Small intestine (tissue), 7 donors: ENCODE measurements around the gene REEP2. TPM values are rescaled to one million over a fixed set of nuclear protein-coding genes. Genes with fewer than 3 reads are reported as not detected.
A peak's percentile ranks its signal among the peaks of the same experiment; 100 is the strongest.

ENCODE experiments used
- DNase-seq, 2 donors: peaks; one replicate each; pipeline versions ENCODE4 v3.0.0 to v3.0.0-alpha.2; 2013
- FAIRE-seq: peaks from 2 replicates; lab custom pipeline; 2012; peaks lifted over from hg19 to GRCh38; lab: Jason Lieb, UNC
- H3K27ac ChIP-seq, 3 donors: one replicate each; pipeline ENCODE4 v1.5.1; 2013; ENCODE audit warnings: low read length in 2 of 3, mild to moderate bottlenecking in 2 of 3, control low read depth in 1 of 3, inconsistent platforms in 1 of 3, low read depth in 1 of 3, moderate library complexity in 1 of 3
- H3K27me3 ChIP-seq, 3 donors: one replicate each; pipeline ENCODE4 v1.6.1; 2013; ENCODE audit warnings: low read length in 3 of 3, inconsistent platforms in 1 of 3; ENCODE audit not compliant: control insufficient read depth in 3 of 3, insufficient read depth in 3 of 3
- H3K36me3 ChIP-seq, 3 donors: one replicate each; pipeline ENCODE4 v1.6.1; 2013; ENCODE audit warnings: low read length in 3 of 3, inconsistent platforms in 1 of 3, low read depth in 1 of 3, mild to moderate bottlenecking in 1 of 3, moderate library complexity in 1 of 3; ENCODE audit not compliant: control insufficient read depth in 3 of 3, insufficient read depth in 2 of 3
- H3K4me1 ChIP-seq, 3 donors: one replicate each; pipeline ENCODE4 v1.6.1; 2013; ENCODE audit warnings: low read length in 2 of 3, inconsistent platforms in 1 of 3, low read depth in 1 of 3, mild to moderate bottlenecking in 1 of 3, moderate library complexity in 1 of 3; ENCODE audit not compliant: control insufficient read depth in 3 of 3, insufficient read depth in 2 of 3
- H3K4me3 ChIP-seq, 3 donors: one replicate each; pipeline ENCODE4 v1.5.1; 2013; ENCODE audit warnings: low read length in 3 of 3, control low read depth in 1 of 3, inconsistent platforms in 1 of 3, low read depth in 1 of 3, mild to moderate bottlenecking in 1 of 3, moderate library complexity in 1 of 3
- H3K9me3 ChIP-seq, 2 donors: one replicate each; pipeline ENCODE4 v1.6.1; 2013; ENCODE audit warnings: low read depth in 1 of 2, low read length in 1 of 2; ENCODE audit not compliant: control insufficient read depth in 2 of 2, insufficient read depth in 1 of 2
- WGBS, 3 donors: extraction: QIAGEN DNeasy Blood & Tissue Kit; methylation state at CpG; one replicate each; pipeline ENCODE4 v1.1.7; 2013; 5-methylcytosine and 5-hydroxymethylcytosine counted together
- polyA plus RNA-seq, 4 donors: library from polyadenylated mRNA; stranded (reverse) in 3 of 4; unstranded in 1 of 4; fragments of 200-250 nt in 3 of 4; fragments of 120-200 nt in 1 of 4; gene quantifications; one replicate each; pipeline versions ENCODE4 v1.2.1 to v1.2.3, GENCODE V29; 2013
- donor health status: healthy with polysubstance abuse.
- donor health status: control.
- donor health status: control.
- donor health status: Bipolar disorder and iron deficiency.
- donor health status: healthy.

The REEP2 gene
- polyA plus RNA-seq, 4 donors, result 2.2 to 14.2 (median 4.3) TPM

DNA sequence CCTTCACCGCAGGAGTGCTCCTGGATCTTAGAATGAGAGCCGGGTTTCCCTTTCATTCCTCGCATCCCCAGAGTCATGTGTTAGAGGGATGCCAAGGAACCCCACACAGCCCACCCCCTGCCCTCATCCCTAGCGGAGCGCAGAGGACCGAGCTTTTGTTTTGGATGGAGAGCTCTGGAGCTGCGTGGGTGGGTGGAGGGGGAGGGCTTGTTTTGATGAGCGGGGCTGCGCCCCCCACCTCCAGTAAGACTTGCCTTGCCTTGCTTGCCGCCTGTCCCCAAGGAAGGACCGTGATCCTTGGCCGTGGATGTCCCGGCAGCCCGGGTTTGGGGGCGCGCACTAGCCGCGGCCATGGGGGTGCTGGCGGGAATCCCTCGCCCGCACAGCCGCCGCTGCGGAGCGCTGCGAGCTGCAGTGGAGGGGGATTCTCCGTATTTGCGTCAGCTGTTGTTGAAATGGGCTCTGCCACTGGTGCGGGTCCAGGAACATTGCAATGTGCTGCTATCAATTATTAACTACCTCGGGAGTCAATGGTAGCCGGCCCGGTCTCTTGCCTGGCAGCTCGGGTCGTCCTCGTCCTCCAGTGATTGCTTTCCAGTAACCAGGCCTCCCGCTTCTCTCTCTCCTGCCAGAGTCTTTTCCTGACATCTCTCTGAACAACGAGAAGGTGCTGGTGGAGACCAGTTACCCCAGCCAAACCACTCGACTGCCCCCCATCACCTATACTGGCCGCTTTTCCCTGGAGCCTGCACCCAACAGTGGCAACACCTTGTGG is 27.5 kb downstream of the REEP2 start:
- Histone ChIP-seq H3K27me3 (peaks cover 0 to 4% (median 0%) of the 10 kb centered on the region in 3 donors), H3K36me3 (peaks cover 0 to 19% (median 3%) of the 10 kb centered on the region in 3 donors), H3K4me3 (peak overlapping the region; percentile 80 to 85 (median 84)), H3K4me1 (peaks cover 0 to 18% (median 8%) of the 10 kb centered on the region in 3 donors), H3K27ac (peak overlapping the region in 1 of 3 donors; percentile 96), H3K9me3 (no peaks in the 10 kb centered on the region)
- 7 to 16% (median 10%) methylated on average over 37 to 39 of the region's 39 CpGs for WGBS, 3 donors
- DNase-seq (peak; percentile 63 to 72), FAIRE-seq (no peak)

- H3K27me3 ChIP-seq, result peaks cover 0 to 4% (median 0%) of the 10 kb centered on the region in 3 donors
- FAIRE-seq (no peak), DNase-seq (no peak)
- 93 to 95% (median 93%) methylated on average over 45 of the region's 45 CpGs for WGBS, 3 donors
- H3K36me3 ChIP-seq, result peaks cover 0 to 19% (median 3%) of the 10 kb centered on the region in 3 donors
- H3K4me3 ChIP-seq, result peak overlapping the region in 2 of 3 donors; percentile 84 to 85
- no peaks in the 10 kb centered on the region for H3K9me3 ChIP-seq
- H3K27ac ChIP-seq, result no peak overlapping the region
- peaks cover 0 to 18% (median 8%) of the 10 kb centered on the region in 3 donors for H3K4me1 ChIP-seq
Observed at GRCh38 chr5:138466900-138467710, 28.2 kb downstream of the REEP2 start.

- no peaks in the 10 kb centered on the region for H3K9me3 ChIP-seq
- H3K27ac ChIP-seq, result no peak overlapping the region
- H3K27me3 ChIP-seq, result peaks cover 0 to 4% (median 0%) of the 10 kb centered on the region in 3 donors
- FAIRE-seq (no peak), DNase-seq (peak in 1 of 2 donors; percentile 51)
- WGBS, 3 donors, result 90 to 96% (median 94%) methylated on average over 14 of the region's 14 CpGs
- peak overlapping the region in 1 of 3 donors; percentile 6 for H3K4me3 ChIP-seq
- peaks cover 0 to 19% (median 3%) of the 10 kb centered on the region in 3 donors for H3K36me3 ChIP-seq
- H3K4me1 ChIP-seq, result peaks cover 0 to 18% (median 8%) of the 10 kb centered on the region in 3 donors
Observed at GRCh38 chr5:138467711-138468132, 28.9 kb downstream of the REEP2 start.

GRCh38 chr5:138468133-138468965 is 29.5 kb downstream of the REEP2 start:
- no peaks in the 10 kb centered on the region for H3K9me3 ChIP-seq
- H3K27ac ChIP-seq, result no peak overlapping the region
- peaks cover 0 to 19% (median 3%) of the 10 kb centered on the region in 3 donors for H3K36me3 ChIP-seq
- 83 to 95% (median 87%) methylated on average over 7 of the region's 7 CpGs for WGBS, 3 donors
- peak in 1 of 2 donors; percentile 67 for DNase-seq
- FAIRE-seq, result no peak
- H3K4me1 ChIP-seq, result peaks cover 0 to 15% (median 8%) of the 10 kb centered on the region in 3 donors
- peak overlapping the region in 1 of 3 donors; percentile 6 for H3K4me3 ChIP-seq
- H3K27me3 ChIP-seq, result peaks cover 0 to 4% (median 0%) of the 10 kb centered on the region in 3 donors

DNA sequence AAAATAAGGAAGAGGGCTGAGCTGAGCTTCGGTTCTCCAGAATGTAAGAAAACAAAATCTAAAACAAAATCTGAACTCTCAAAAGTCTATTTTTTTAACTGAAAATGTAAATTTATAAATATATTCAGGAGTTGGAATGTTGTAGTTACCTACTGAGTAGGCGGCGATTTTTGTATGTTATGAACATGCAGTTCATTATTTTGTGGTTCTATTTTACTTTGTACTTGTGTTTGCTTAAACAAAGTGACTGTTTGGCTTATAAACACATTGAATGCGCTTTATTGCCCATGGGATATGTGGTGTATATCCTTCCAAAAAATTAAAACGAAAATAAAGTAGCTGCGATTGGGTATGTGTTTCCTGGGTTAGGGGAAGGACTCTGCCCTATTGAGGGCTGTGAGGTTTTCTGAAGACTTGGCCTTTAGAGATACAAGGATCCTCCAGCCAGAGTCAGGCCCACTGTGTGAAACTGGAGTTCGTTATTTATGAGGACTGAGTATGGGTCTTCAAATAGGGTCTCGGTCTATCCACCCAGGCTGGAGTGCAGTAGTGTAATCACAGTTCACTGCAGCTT is 30.2 kb downstream of the REEP2 start:
- 90 to 95% (median 92%) methylated on average over 8 of the region's 8 CpGs for WGBS, 3 donors

GRCh38 chr5:138469540-138470321 is 30.9 kb downstream of the REEP2 start:
- Histone ChIP-seq H3K4me1 (peaks cover 0 to 12% (median 8%) of the 10 kb centered on the region in 3 donors), H3K27ac (peak overlapping the region in 1 of 3 donors; percentile 41), H3K36me3 (peaks cover 0 to 19% (median 3%) of the 10 kb centered on the region in 3 donors), H3K4me3 (no peak overlapping the region), H3K9me3 (no peaks in the 10 kb centered on the region), H3K27me3 (peaks cover 0 to 4% (median 0%) of the 10 kb centered on the region in 3 donors)
- 70 to 74% (median 71%) methylated on average over 8 of the region's 8 CpGs for WGBS, 3 donors
- FAIRE-seq (no peak), DNase-seq (peak in 1 of 2 donors; percentile 85)

More for the DNA sequence above, 30.2 kb downstream of the REEP2 start:
- Histone ChIP-seq H3K4me1 (peaks cover 0 to 12% (median 8%) of the 10 kb centered on the region in 3 donors), H3K27ac (peak overlapping the region in 1 of 3 donors; percentile 41), H3K9me3 (no peaks in the 10 kb centered on the region), H3K36me3 (peaks cover 0 to 19% (median 3%) of the 10 kb centered on the region in 3 donors), H3K4me3 (no peak overlapping the region), H3K27me3 (peaks cover 0 to 4% (median 0%) of the 10 kb centered on the region in 3 donors)
- FAIRE-seq (no peak), DNase-seq (peak in 1 of 2 donors; percentile 81)
